Esophagus muscularis mucosa (tissue), 3 donors: ENCODE measurements around the gene SPTBN2.

Experiments
- POLR2A ChIP-seq: fragments of 450-650 bp; IDR thresholded peaks from one replicate; pipeline ENCODE4 v1.6.1; 2017; ENCODE audit warnings: antibody characterized with exemption, moderate library complexity, mild to moderate bottlenecking, low read depth
- TF ChIP-seq, protein P1 (sequence below), 3 experiments: fragments of 200-600 bp in 2 of 3; fragments of 450-650 bp in 1 of 3; sonication (generic) in 2 of 3; IDR thresholded peaks; one replicate each; pipeline ENCODE4 v1.5.1; 2017 to 2019; ENCODE audit warnings: antibody characterized with exemption in 3 of 3, mild to moderate bottlenecking in 2 of 3, moderate library complexity in 1 of 3

- TF ChIP-seq, protein P1, sequence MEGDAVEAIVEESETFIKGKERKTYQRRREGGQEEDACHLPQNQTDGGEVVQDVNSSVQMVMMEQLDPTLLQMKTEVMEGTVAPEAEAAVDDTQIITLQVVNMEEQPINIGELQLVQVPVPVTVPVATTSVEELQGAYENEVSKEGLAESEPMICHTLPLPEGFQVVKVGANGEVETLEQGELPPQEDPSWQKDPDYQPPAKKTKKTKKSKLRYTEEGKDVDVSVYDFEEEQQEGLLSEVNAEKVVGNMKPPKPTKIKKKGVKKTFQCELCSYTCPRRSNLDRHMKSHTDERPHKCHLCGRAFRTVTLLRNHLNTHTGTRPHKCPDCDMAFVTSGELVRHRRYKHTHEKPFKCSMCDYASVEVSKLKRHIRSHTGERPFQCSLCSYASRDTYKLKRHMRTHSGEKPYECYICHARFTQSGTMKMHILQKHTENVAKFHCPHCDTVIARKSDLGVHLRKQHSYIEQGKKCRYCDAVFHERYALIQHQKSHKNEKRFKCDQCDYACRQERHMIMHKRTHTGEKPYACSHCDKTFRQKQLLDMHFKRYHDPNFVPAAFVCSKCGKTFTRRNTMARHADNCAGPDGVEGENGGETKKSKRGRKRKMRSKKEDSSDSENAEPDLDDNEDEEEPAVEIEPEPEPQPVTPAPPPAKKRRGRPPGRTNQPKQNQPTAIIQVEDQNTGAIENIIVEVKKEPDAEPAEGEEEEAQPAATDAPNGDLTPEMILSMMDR (IDR thresholded peaks at IDR 0.05): no peak
- TF ChIP-seq POLR2A: no peak
Observed at GRCh38 chr11:66713746-66714480, 15.1 kb downstream of the SPTBN2 start.
